Spleen (tissue), 11 donors: ENCODE measurements around the gene CEP19. TPM values are rescaled to one million over a fixed set of nuclear protein-coding genes. Genes with fewer than 3 reads are reported as not detected.

Experiments used
- DNase-seq: peaks from one replicate; pipeline ENCODE4 v3.0.0-alpha.2; 2020
- H3K27ac ChIP-seq, 8 donors: fragments of 200-600 bp; sonication (generic) in 7 of 8; 1 replicate in 4 of 8; 2 replicates in 4 of 8; pipeline versions ENCODE4 v1.5.0 to v1.8.0; 2016 to 2021; ENCODE audit warnings: inconsistent platforms in 4 of 8, mild to moderate bottlenecking in 4 of 8, moderate library complexity in 1 of 8
- H3K27me3 ChIP-seq, 7 donors: fragments of 200-600 bp; sonication (generic) in 6 of 7; replicated peaks in 1 of 7; 1 replicate in 4 of 7; 2 replicates in 3 of 7; pipeline versions ENCODE4 v1.5.0 to v1.8.0; 2016 to 2021; ENCODE audit warnings: inconsistent platforms in 3 of 7, mild to moderate bottlenecking in 1 of 7
- H3K36me3 ChIP-seq, 6 donors: fragments of 200-600 bp; sonication (generic) in 5 of 6; 1 replicate in 4 of 6; 2 replicates in 2 of 6; pipeline versions ENCODE4 v1.5.0 to v1.8.0; 2016 to 2021; ENCODE audit warnings: inconsistent platforms in 2 of 6
- H3K4me1 ChIP-seq, 6 donors: fragments of 200-600 bp; sonication (generic) in 5 of 6; 1 replicate in 3 of 6; 2 replicates in 3 of 6; pipeline versions ENCODE4 v1.5.0 to v1.8.0; 2016 to 2021; ENCODE audit warnings: inconsistent platforms in 3 of 6
- H3K4me3 ChIP-seq, 8 donors: fragments of 200-600 bp; sonication (generic) in 7 of 8; 1 replicate in 4 of 8; 2 replicates in 4 of 8; pipeline versions ENCODE4 v1.5.0 to v1.8.0; 2016 to 2021; ENCODE audit warnings: inconsistent platforms in 4 of 8, mild to moderate bottlenecking in 4 of 8, moderate library complexity in 2 of 8
- H3K9me3 ChIP-seq, 8 donors: fragments of 200-600 bp; sonication (generic) in 7 of 8; 1 replicate in 4 of 8; 2 replicates in 4 of 8; pipeline versions ENCODE4 v1.5.0 to v1.8.0; 2016 to 2021; ENCODE audit warnings: inconsistent platforms in 4 of 8
- CTCF ChIP-seq, 11 experiments: fragments of 200-600 bp in 7 of 11; fragments of 450-650 bp in 4 of 11; sonication (generic) in 4 of 11; IDR thresholded peaks in 8 of 11; conservative IDR thresholded peaks in 3 of 11; 1 replicate in 7 of 11; 2 replicates in 4 of 11; pipeline versions ENCODE4 v1.4.0 to v1.8.0; 2016 to 2021; ENCODE audit warnings: antibody characterized with exemption in 11 of 11, inconsistent platforms in 4 of 11, mild to moderate bottlenecking in 1 of 11
- POLR2A ChIP-seq, 3 donors: fragments of 450-650 bp; IDR thresholded peaks; one replicate each; pipeline ENCODE4 v1.5.1; 2017; ENCODE audit warnings: antibody characterized with exemption in 3 of 3, mild to moderate bottlenecking in 1 of 3
- POLR2AphosphoS5 ChIP-seq, 3 donors: sonication (generic); formaldehyde crosslinking; IDR thresholded peaks; one replicate each; pipeline ENCODE4 v1.5.1; 2017; ENCODE audit warnings: antibody characterized with exemption in 3 of 3
- WGBS, 5 donors: extraction: QIAGEN DNeasy Blood & Tissue Kit in 3 of 5; methylation state at CpG; one replicate each; pipeline versions ENCODE4 v1.1.5 to v1.1.7; 2013 to 2018; 5-methylcytosine and 5-hydroxymethylcytosine counted together
- intact Hi-C: fragments of 100-400 bp; cut with DNase I; formaldehyde crosslinking; loops from one replicate; pipeline ENCODE4 v1.15.0; 2023; ENCODE audit warnings: low total_unique reads
- polyA plus RNA-seq, 3 donors: library from polyadenylated mRNA; stranded (reverse); fragments of 200-250 nt; gene quantifications; one replicate each; pipeline ENCODE4 v1.2.1, GENCODE V29; 2013
- total RNA-seq, 7 donors: library from RNA; depleted of rRNA in 3 of 7; stranded (reverse); fragments of >200 nt in 3 of 7; fragmentation: NEBNext Ultra II Directional in 4 of 7; extraction: Animal tissue kit (Norgen Biotek cat#: 25700) in 4 of 7; gene quantifications; one replicate each; pipeline versions ENCODE4 v1.1.0 to v1.2.1, GENCODE V29; 2016 to 2021
- donor health status: healthy with polysubstance abuse.
- donor health status: DM: no; HTN: no; CAD: no; lungs with moderate emphysema.
- donor health status: DM: no; HTN: no; CAD: no.
- donor health status: Bipolar disorder and iron deficiency.
- donor health status: healthy.
- donor health status: DM: no; HTN: no; CAD: no.
- donor health status: DM: yes; HTN: yes; CAD: no.

Gene CEP19
- total and polyA plus RNA-seq, 10 donors = 0.68 to 6.4 (median 3.0) TPM

- Histone ChIP-seq H3K4me3 (no peak overlapping the region), H3K4me1 (peaks cover 12 to 30% (median 23%) of the 10 kb centered on the region in 6 donors), H3K36me3 (peaks cover 0 to 13% (median 0%) of the 10 kb centered on the region in 6 donors), H3K27me3 (no peaks in the 10 kb centered on the region), H3K9me3 (no peaks in the 10 kb centered on the region), H3K27ac (no peak overlapping the region)
- no peak for DNase-seq
- 88 to 97% (median 92%) methylated on average over 6 of the region's 6 CpGs for WGBS, 5 donors
- TF ChIP-seq POLR2AphosphoS5 (IDR thresholded peaks at IDR 0.05) (no peak), CTCF (IDR thresholded peaks at IDR 0.05 in 8 of 11, conservative IDR thresholded peaks at IDR 0.05 in 3 of 11) (no peak), POLR2A (IDR thresholded peaks at IDR 0.05) (no peak)
- intact Hi-C loops = no loop called here
These were observed 25.6 kb upstream of the CEP19 start for GRCh38 chr3:196737655-196738054.

- Histone ChIP-seq H3K27me3 (no peaks in the 10 kb centered on the region), H3K4me1 (peaks cover 9 to 22% (median 15%) of the 10 kb centered on the region in 6 donors), H3K9me3 (no peaks in the 10 kb centered on the region), H3K36me3 (peaks cover 0 to 14% (median 0%) of the 10 kb centered on the region in 6 donors), H3K4me3 (no peak overlapping the region), H3K27ac (no peak overlapping the region)
- DNase-seq = no peak
- whole genome bisulfite sequencing, 5 donors = 90 to 97% (median 93%) methylated on average over 4 of the region's 4 CpGs
- intact Hi-C loops = no loop called here
- TF ChIP-seq POLR2A (IDR thresholded peaks at IDR 0.05) (no peak), POLR2AphosphoS5 (IDR thresholded peaks at IDR 0.05) (no peak), CTCF (IDR thresholded peaks at IDR 0.05 in 8 of 11, conservative IDR thresholded peaks at IDR 0.05 in 3 of 11) (no peak)
These were observed 24.8 kb upstream of the CEP19 start for GRCh38 chr3:196736670-196737374.

- Histone ChIP-seq H3K9me3 (no peaks in the 10 kb centered on the region), H3K4me1 (peaks cover 0 to 11% (median 6%) of the 10 kb centered on the region in 6 donors), H3K36me3 (peaks cover 0 to 23% (median 0%) of the 10 kb centered on the region in 6 donors), H3K27me3 (no peaks in the 10 kb centered on the region), H3K4me3 (no peak overlapping the region), H3K27ac (no peak overlapping the region)
- no peak for TF ChIP-seq CTCF (IDR thresholded peaks at IDR 0.05 in 8 of 11, conservative IDR thresholded peaks at IDR 0.05 in 3 of 11)
- no peak for TF ChIP-seq POLR2AphosphoS5 (IDR thresholded peaks at IDR 0.05)
- no peak for TF ChIP-seq POLR2A (IDR thresholded peaks at IDR 0.05)
- intact Hi-C loops = no loop called here
- WGBS, 5 donors = 88 to 97% (median 96%) methylated on average over 3 of the region's 3 CpGs
- DNase-seq = no peak
These were observed 23.7 kb upstream of the CEP19 start for GRCh38 chr3:196735751-196736150.

GRCh38 chr3:196726788-196727675, 15.0 kb upstream of the CEP19 start:
- H3K36me3 ChIP-seq = peaks cover 0 to 64% (median 2%) of the 10 kb centered on the region in 6 donors
- no peak for DNase-seq
- 63 to 85% (median 75%) methylated on average over 7 of the region's 7 CpGs for WGBS, 5 donors
- H3K27ac ChIP-seq = peak overlapping the region in 2 of 8 donors; percentile 6 to 16
- H3K4me3 ChIP-seq = no peak overlapping the region
- H3K27me3 ChIP-seq = no peaks in the 10 kb centered on the region
- peaks cover 0 to 12% (median 2%) of the 10 kb centered on the region in 6 donors for H3K4me1 ChIP-seq
- no peaks in the 10 kb centered on the region for H3K9me3 ChIP-seq
- no peak for TF ChIP-seq POLR2A (IDR thresholded peaks at IDR 0.05)
- intact Hi-C loops = no loop called here
